NB4 (cell line): ENCODE measurements around the gene VAV2.

ENCODE experiments used
- CTCF ChIP-seq: IDR thresholded peaks from one replicate; pipeline ENCODE4 v1.5.1; 2012; ENCODE audit warnings: low read depth, low read length
- MYC ChIP-seq: IDR thresholded peaks from 2 replicates; pipeline ENCODE4 v1.6.1; 2011; ENCODE audit warnings: low read depth, low read length

- no peak for TF ChIP-seq CTCF
- TF ChIP-seq MYC, result no peak
These were observed 145.5 kb downstream of the VAV2 start for GRCh38 chr9:133846483-133847090.
